Esophagus muscularis mucosa (tissue), 4 donors: ENCODE measurements around the gene ELOVL6. TPM values are rescaled to one million over a fixed set of nuclear protein-coding genes. Genes with fewer than 3 reads are reported as not detected.
"Not testable (repeated sequence)": the region's sequence is repeated elsewhere in the genome, so short reads cannot be mapped to it uniquely, and the experiment has no call there.

Source experiments
- DNase-seq: peaks from one replicate; pipeline ENCODE4 v3.0.0-alpha.2; 2017; ENCODE audit errors: extremely low spot score
- H3K27ac ChIP-seq, 4 donors: fragments of 200-600 bp; sonication (generic); replicated peaks in 1 of 4; 1 replicate in 3 of 4; 2 replicates in 1 of 4; pipeline ENCODE4 v1.5.1; 2016 to 2019; ENCODE audit warnings: mild to moderate bottlenecking in 1 of 4
- H3K27me3 ChIP-seq, 4 donors: fragments of 200-600 bp; sonication (generic); one replicate each; pipeline versions ENCODE4 v1.5.1 to v1.6.0; 2016 to 2019
- H3K36me3 ChIP-seq, 4 donors: fragments of 200-600 bp; sonication (generic); one replicate each; pipeline ENCODE4 v1.5.1; 2016 to 2019
- H3K4me1 ChIP-seq, 4 donors: fragments of 200-600 bp; sonication (generic); one replicate each; pipeline ENCODE4 v1.5.1; 2016 to 2019
- H3K4me3 ChIP-seq, 4 donors: fragments of 200-600 bp; sonication (generic); 1 replicate in 2 of 4; 2 replicates in 2 of 4; pipeline ENCODE4 v1.5.1; 2016 to 2019; ENCODE audit warnings: mild to moderate bottlenecking in 4 of 4, moderate library complexity in 1 of 4
- H3K9me3 ChIP-seq, 4 donors: fragments of 200-600 bp; sonication (generic); 1 replicate in 3 of 4; 2 replicates in 1 of 4; pipeline ENCODE4 v1.5.1; 2016 to 2019
- EP300 ChIP-seq: sonication (generic); formaldehyde crosslinking; IDR thresholded peaks from one replicate; pipeline ENCODE4 v1.6.1; 2017; ENCODE audit warnings: antibody characterized with exemption
- POLR2A ChIP-seq: fragments of 450-650 bp; IDR thresholded peaks from one replicate; pipeline ENCODE4 v1.6.1; 2017; ENCODE audit warnings: antibody characterized with exemption, moderate library complexity, mild to moderate bottlenecking, low read depth
- POLR2AphosphoS5 ChIP-seq, 2 donors: sonication (generic); formaldehyde crosslinking; IDR thresholded peaks; one replicate each; pipeline ENCODE4 v1.6.1; 2017; ENCODE audit warnings: antibody characterized with exemption in 2 of 2
- WGBS: methylation state at CpG from one replicate; pipeline ENCODE4 v1.1.5; 2018; 5-methylcytosine and 5-hydroxymethylcytosine counted together
- intact Hi-C: fragments of 100-400 bp; cut with DNase I; formaldehyde crosslinking; loops from one replicate; pipeline ENCODE4 v1.15.1; 2023
- total RNA-seq, 4 donors: library from RNA; depleted of rRNA; stranded (reverse); fragments of >200 nt; gene quantifications; one replicate each; pipeline versions ENCODE4 v1.1.0 to v1.2.1, GENCODE V29; 2016
- TF ChIP-seq, protein P1 (sequence below), 3 experiments: fragments of 200-600 bp in 2 of 3; fragments of 450-650 bp in 1 of 3; sonication (generic) in 2 of 3; IDR thresholded peaks; one replicate each; pipeline ENCODE4 v1.5.1; 2017 to 2019; ENCODE audit warnings: antibody characterized with exemption in 3 of 3, mild to moderate bottlenecking in 2 of 3, moderate library complexity in 1 of 3

ELOVL6 gene
- total RNA-seq, 4 donors from 2014 or later = 1.7 to 3.1 (median 2.3) TPM

- WGBS = 75% methylated on average over 1 of the region's 1 CpG
- TF ChIP-seq EP300 (no peak), POLR2A (no peak), POLR2AphosphoS5 (IDR thresholded peaks at IDR 0.05) (no peak)
- TF ChIP-seq, protein P1, sequence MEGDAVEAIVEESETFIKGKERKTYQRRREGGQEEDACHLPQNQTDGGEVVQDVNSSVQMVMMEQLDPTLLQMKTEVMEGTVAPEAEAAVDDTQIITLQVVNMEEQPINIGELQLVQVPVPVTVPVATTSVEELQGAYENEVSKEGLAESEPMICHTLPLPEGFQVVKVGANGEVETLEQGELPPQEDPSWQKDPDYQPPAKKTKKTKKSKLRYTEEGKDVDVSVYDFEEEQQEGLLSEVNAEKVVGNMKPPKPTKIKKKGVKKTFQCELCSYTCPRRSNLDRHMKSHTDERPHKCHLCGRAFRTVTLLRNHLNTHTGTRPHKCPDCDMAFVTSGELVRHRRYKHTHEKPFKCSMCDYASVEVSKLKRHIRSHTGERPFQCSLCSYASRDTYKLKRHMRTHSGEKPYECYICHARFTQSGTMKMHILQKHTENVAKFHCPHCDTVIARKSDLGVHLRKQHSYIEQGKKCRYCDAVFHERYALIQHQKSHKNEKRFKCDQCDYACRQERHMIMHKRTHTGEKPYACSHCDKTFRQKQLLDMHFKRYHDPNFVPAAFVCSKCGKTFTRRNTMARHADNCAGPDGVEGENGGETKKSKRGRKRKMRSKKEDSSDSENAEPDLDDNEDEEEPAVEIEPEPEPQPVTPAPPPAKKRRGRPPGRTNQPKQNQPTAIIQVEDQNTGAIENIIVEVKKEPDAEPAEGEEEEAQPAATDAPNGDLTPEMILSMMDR (IDR thresholded peaks at IDR 0.05) = no peak
- intact Hi-C loops = no loop called here
- no peak for DNase-seq
- H3K4me1 ChIP-seq = peaks cover 0 to 14% (median 8%) of the 10 kb centered on the region in 4 donors
- no peak overlapping the region for H3K4me3 ChIP-seq
- H3K27me3 ChIP-seq = no peaks in the 10 kb centered on the region
- no peaks in the 10 kb centered on the region for H3K9me3 ChIP-seq
- H3K27ac ChIP-seq = no peak overlapping the region
- H3K36me3 ChIP-seq = no peaks in the 10 kb centered on the region
Measured at GRCh38 chr4:110085131-110085530, 113.3 kb downstream of the ELOVL6 start.

DNA sequence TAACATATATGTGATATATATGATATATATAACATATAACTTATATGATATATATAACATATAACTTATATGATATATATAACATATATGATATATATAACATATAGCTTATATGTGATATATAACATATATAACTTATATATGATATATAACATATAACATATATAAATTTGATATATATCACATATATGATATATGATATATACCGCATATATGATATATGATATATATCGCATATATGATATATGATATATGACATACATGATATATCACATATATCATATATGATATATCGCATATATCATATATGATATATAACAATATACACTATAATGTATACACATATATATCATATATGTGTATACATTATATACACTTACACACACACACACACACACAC is 114.3 kb downstream of the ELOVL6 start:
- intact Hi-C loops = no loop called here
- peaks cover 0 to 14% (median 8%) of the 10 kb centered on the region in 4 donors for H3K4me1 ChIP-seq
- no peak overlapping the region for H3K4me3 ChIP-seq
- H3K9me3 ChIP-seq = no peaks in the 10 kb centered on the region
- TF ChIP-seq EP300 (no peak), POLR2A (no peak), POLR2AphosphoS5 (IDR thresholded peaks at IDR 0.05) (no peak)
- TF ChIP-seq, protein P1 (IDR thresholded peaks at IDR 0.05) = no peak
- no peaks in the 10 kb centered on the region for H3K36me3 ChIP-seq
- no peak for DNase-seq
- 57% methylated on average over 3 of the region's 3 CpGs for WGBS
- H3K27me3 ChIP-seq = no peaks in the 10 kb centered on the region
- H3K27ac ChIP-seq = no peak overlapping the region

- WGBS = 91% methylated on average over 2 of the region's 2 CpGs
- intact Hi-C loops, H3K9me3 ChIP-seq, H3K4me3 ChIP-seq, H3K36me3 ChIP-seq, H3K27ac ChIP-seq, H3K27me3 ChIP-seq, DNase-seq, H3K4me1 ChIP-seq: not testable (repeated sequence)
Measured at GRCh38 chr4:110078148-110078547, 120.3 kb downstream of the ELOVL6 start.

DNA sequence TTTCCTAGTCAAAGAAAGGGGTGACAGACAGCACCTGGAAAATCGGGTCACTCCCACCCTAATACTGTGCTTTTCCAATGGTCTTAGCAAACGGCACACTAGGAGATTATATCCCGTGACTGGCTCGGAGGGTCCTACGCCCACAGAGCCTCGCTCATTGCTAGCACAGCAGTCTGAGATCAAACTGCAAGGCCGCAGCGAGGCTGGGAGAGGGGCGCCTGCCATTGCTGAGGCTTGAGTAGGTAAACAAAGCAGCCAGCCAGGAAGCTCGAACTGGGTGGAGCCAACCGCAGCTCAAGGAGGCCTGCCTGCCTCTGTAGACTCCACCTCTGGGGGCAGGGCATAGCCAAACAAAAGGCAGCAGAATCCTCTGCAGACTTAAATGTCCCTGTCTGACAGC is 121.6 kb downstream of the ELOVL6 start:
- H3K36me3 ChIP-seq, intact Hi-C loops, H3K4me1 ChIP-seq, DNase-seq, H3K27ac ChIP-seq, H3K27me3 ChIP-seq, H3K4me3 ChIP-seq, H3K9me3 ChIP-seq: not testable (repeated sequence)
- WGBS = 95% methylated on average over 11 of the region's 11 CpGs

GRCh38 chr4:110075891-110076290 is 122.5 kb downstream of the ELOVL6 start:
- no peaks in the 10 kb centered on the region for H3K36me3 ChIP-seq
- 97% methylated on average over 1 of the region's 1 CpG for WGBS
- intact Hi-C loops = no loop called here
- TF ChIP-seq, protein P1 (IDR thresholded peaks at IDR 0.05) = no peak
- TF ChIP-seq EP300 (no peak), POLR2AphosphoS5 (IDR thresholded peaks at IDR 0.05) (no peak), POLR2A (no peak)
- no peak for DNase-seq
- H3K4me3 ChIP-seq = no peak overlapping the region
- H3K27me3 ChIP-seq = no peaks in the 10 kb centered on the region
- peaks cover 0 to 4% (median 0%) of the 10 kb centered on the region in 4 donors for H3K4me1 ChIP-seq
- H3K9me3 ChIP-seq = no peaks in the 10 kb centered on the region
- H3K27ac ChIP-seq = no peak overlapping the region

DNA sequence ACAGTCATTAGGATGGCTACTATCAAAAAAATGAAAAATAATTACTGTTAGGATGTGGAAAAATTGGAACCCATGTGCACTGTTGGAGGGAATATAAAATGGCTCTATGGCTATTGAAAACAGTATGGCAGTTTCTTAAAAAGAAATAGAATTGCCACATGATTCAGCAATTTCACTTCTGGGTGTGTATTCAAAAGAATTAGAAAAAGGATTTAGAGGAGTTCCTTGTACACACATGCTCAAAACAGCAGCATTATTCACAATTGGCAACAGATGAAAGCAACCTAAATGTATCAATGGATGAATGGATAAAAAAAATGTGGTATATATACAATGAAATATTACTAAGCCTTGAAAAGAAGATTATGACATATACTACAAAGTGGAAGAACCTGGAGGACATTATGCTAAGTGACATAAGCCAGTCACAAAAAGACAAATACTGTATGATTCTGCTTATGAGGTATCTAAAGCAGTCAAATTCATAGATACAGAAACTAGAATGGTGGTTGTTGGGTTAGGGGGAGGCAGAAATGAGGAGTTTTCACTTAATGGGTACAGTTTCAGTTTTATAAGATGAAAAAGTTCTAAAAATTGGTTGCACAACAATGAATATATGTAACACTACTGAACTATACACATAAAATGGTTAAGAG is 123.2 kb downstream of the ELOVL6 start:
- intact Hi-C loops = no loop called here

More for the DNA sequence above, 123.2 kb downstream of the ELOVL6 start:
- Histone ChIP-seq H3K4me3 (no peak overlapping the region), H3K4me1 (peaks cover 0 to 4% (median 0%) of the 10 kb centered on the region in 4 donors), H3K36me3 (no peaks in the 10 kb centered on the region), H3K27me3 (no peaks in the 10 kb centered on the region), H3K9me3 (no peaks in the 10 kb centered on the region), H3K27ac (no peak overlapping the region)
- TF ChIP-seq EP300 = no peak
- no peak for TF ChIP-seq POLR2AphosphoS5 (IDR thresholded peaks at IDR 0.05)
- TF ChIP-seq, protein P1 (IDR thresholded peaks at IDR 0.05) = no peak
- no peak for TF ChIP-seq POLR2A
- DNase-seq = no peak
